Measurements from ENCODE around the gene WDR49.
"Not testable (repeated sequence)": the region's sequence is repeated elsewhere in the genome, so short reads cannot be mapped to it uniquely, and the experiment has no call there.

Gene WDR49

GRCh38 chr3:167631471-167631870, 22.3 kb downstream of the WDR49 start:
- no peak for DNase-seq (ENCODE audit: low read depth)
- no peak overlapping the region for H3K4me3 ChIP-seq (ENCODE audit: low read depth, low read length)

DNA sequence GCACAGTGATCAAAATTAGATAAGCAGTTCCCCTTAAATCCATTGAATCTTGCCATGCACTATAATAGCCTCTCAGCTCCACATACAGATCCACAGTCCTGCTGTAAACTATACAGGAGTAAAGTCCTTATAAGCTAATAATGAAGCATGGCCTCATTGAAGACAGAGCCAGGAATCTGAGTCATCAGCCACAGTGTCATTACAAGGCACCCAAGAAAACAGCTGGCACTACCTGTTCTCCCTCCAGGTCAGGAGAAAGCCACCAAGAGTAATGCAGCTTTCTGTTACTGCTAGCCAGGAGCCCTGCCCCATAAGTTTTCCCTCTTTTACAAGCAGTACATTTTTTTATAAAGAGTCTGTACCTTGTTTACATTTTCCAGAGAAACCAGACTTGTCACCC, 27.3 kb downstream of the WDR49 start:
- no peak overlapping the region for H3K4me3 ChIP-seq (ENCODE audit: low read depth, low read length)
- DNase-seq (ENCODE audit: low read depth): no peak

GRCh38 chr3:167615030-167615429, 38.7 kb downstream of the WDR49 start:
- no peak overlapping the region for H3K4me3 ChIP-seq (ENCODE audit: low read depth, low read length)
- no peak for DNase-seq (ENCODE audit: low read depth)

- not testable (repeated sequence) for DNase-seq (ENCODE audit: low read depth)
Observed at GRCh38 chr3:167614196-167614595, 39.5 kb downstream of the WDR49 start.

DNA sequence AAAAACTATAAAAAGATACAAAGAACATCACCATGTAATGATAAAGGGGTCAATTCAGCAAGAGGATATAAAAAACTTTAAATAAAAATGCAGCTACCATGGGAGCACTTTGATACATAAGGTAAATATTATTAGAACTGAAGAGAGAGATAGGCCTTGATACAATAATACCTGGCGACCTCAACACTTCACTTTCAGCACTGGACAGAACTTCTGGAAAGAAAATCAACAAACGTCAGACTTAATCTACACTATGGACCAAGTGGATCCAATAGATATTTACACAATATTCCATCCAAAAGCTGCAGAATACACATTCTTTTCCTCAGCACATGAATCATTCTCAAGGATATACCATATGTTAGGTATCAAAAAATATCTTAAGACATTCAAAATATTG, 42.0 kb downstream of the WDR49 start:
- DNase-seq (ENCODE audit: low read depth): no peak
- H3K4me3 ChIP-seq (ENCODE audit: low read depth, low read length): no peak overlapping the region

More at GRCh38 chr3:167614196-167614595, 39.5 kb downstream of the WDR49 start:
- not testable (repeated sequence) for H3K4me3 ChIP-seq (ENCODE audit: low read depth, low read length)

GRCh38 chr3:167609156-167609555, 44.6 kb downstream of the WDR49 start:
- DNase-seq (ENCODE audit: low read depth): no peak
- no peak overlapping the region for H3K4me3 ChIP-seq (ENCODE audit: low read depth, low read length)

DNA sequence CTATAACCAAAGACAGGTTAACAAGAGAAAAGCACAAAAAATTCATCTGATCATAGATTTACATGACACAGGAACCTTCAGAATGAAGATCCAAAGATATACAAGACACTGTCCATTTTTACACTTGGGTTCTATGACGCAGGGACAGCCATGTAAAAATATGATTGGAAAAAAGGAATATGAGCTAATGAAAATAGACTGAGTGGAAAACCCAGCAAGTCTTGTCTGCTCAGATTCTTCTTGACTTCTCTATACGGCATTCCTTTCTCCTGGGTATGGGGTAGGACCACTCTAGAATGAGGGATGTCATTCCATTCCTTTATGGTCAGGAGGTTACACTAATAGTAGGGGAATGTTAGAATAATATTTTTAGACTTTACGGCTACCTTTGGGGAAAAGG, 46.9 kb downstream of the WDR49 start:
- no peak overlapping the region for H3K4me3 ChIP-seq (ENCODE audit: low read depth, low read length)
- DNase-seq (ENCODE audit: low read depth): no peak

DNA sequence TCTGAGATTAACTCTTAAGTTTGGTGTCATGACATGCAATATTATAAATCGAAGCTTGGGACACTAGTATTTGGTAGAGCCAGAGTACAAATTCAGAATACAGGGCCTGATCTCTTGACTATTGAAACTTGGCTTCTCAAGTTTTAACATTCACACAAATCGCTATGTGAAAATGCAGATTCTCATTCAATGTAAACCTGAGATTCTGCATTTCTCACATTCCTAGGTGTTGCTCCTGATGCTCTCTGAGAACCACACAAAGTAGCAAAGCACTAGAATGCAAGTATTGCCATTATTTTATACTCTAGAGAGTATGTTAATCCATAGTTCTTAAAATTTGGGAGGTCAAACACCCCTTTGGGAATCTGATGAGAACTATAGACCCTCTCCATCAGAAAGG, 47.9 kb downstream of the WDR49 start:
- DNase-seq (ENCODE audit: low read depth): no peak
- no peak overlapping the region for H3K4me3 ChIP-seq (ENCODE audit: low read depth, low read length)

DNA sequence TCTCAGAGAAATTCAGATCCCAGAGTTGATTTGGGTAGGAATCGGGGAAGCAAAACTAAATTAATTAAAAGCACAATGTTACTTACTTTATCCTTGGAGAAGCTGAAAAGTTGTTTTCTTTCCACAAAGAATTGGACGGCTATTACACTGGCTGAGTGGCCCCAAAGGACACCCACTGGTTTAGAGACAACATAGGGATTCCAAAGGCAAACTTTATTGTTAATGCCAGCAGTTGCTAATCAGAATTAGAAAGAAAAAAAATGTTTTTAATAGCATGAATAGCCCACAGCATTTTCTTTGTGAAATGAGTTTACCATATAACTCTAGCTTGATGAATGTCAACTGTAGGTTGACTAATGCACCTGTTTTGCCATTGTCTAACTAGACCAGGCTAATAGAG, 51.7 kb downstream of the WDR49 start:
- no peak overlapping the region for H3K4me3 ChIP-seq (ENCODE audit: low read depth, low read length)
- DNase-seq (ENCODE audit: low read depth): no peak

DNA sequence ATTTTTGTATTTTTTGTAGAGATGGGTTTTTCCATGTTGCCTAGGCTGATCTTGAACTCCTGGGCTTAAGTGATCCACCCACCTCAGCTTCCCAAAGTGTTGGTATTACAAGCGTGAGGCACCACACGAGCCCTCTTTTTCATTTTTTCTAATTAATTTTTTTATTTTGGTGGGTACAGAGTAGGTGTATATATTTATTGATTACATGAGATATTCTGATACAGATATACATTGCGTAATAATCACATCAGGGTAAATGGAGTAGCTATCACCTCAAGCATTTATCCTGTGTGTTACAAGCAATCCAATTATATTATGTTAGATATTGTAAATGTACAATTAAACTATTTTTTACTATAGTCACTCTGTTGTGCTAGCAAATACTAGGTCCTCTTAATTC, 66.1 kb downstream of the WDR49 start:
- no peak for DNase-seq (ENCODE audit: low read depth)
- no peak overlapping the region for H3K4me3 ChIP-seq (ENCODE audit: low read depth, low read length)

DNA sequence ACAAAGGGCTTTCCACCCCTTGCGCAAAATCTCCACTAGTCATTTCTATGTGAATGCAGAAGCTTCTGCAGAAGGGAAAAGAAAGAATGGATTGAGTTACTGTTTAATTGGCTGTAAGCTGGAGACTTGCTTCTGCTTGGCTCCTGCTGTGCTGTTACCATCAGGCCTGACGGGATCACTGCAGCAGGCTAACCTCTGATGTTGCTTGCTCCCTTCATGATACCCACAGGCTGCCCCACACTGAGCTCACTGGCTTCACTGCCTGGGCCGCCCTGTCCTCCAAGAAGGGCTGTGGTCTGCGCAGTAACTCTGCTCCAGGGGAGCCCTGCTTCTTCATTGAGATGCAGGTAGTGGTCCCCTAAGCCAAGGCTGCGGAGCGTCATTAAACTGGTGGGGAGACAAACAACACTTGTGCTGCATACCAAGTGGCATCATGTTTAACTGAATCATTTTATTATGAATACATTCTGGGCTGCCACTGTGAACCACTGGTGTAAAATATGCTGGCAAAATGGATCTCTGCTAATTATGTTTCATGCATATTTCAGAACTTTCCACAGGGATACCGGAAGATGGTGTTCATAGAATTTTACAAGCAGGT, 78.6 kb downstream of the WDR49 start:
- H3K4me3 ChIP-seq (ENCODE audit: low read depth, low read length): no peak overlapping the region
- DNase-seq (ENCODE audit: low read depth): no peak

- no peak overlapping the region for H3K4me3 ChIP-seq (ENCODE audit: low read depth, low read length)
- DNase-seq (ENCODE audit: low read depth): no peak
Observed at GRCh38 chr3:167572991-167573390, 80.8 kb downstream of the WDR49 start.

GRCh38 chr3:167568634-167569033, 85.1 kb downstream of the WDR49 start:
- no peak overlapping the region for H3K4me3 ChIP-seq (ENCODE audit: low read depth, low read length)
- DNase-seq (ENCODE audit: low read depth): no peak

DNA sequence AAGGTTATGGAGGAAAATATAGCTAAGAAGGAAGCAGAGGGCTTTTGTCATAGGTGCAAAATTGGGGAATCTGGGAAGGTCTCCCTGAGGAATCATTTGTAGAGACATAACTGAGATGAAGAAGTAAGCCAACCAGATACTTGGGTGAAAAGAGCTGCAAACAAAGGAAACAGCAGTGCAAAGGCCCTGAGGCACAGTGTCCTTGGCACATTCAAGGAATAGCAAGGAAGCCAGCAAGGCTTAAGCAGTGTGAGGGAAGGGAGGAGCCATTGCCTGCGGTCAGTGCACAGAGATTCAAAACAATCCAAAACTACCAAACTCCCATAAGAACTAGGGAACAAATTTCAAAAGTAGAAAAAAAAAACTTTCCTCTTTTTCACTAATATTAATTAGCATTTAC, 88.3 kb downstream of the WDR49 start:
- H3K4me3 ChIP-seq (ENCODE audit: low read depth, low read length): no peak overlapping the region
- DNase-seq (ENCODE audit: low read depth): no peak

- DNase-seq (ENCODE audit: low read depth): no peak
- no peak overlapping the region for H3K4me3 ChIP-seq (ENCODE audit: low read depth, low read length)
Observed at GRCh38 chr3:167564612-167565011, 89.1 kb downstream of the WDR49 start.

- no peak overlapping the region for H3K4me3 ChIP-seq (ENCODE audit: low read depth, low read length)
- no peak for DNase-seq (ENCODE audit: low read depth)
Observed at GRCh38 chr3:167559924-167560323, 93.8 kb downstream of the WDR49 start.

DNA sequence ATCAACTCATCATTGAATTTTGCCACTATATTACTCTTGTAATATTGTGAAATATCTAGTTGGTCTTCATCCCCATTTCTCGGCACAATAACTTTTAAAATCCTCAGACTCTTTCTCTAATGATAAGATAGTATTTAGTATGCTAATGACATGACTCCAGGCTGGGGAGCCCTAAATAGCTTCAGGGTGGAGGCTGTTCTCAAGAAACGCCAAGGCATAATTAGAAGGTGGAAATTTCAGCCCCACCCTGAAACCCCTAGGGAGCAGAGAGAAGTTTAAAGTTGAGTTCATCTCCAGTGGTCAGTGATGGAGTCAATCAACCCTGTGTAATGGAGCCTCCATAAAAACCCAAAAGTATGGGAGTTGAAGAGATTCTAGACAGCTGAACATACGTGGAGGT, 98.8 kb downstream of the WDR49 start:
- no peak for DNase-seq (ENCODE audit: low read depth)
- no peak overlapping the region for H3K4me3 ChIP-seq (ENCODE audit: low read depth, low read length)

DNA sequence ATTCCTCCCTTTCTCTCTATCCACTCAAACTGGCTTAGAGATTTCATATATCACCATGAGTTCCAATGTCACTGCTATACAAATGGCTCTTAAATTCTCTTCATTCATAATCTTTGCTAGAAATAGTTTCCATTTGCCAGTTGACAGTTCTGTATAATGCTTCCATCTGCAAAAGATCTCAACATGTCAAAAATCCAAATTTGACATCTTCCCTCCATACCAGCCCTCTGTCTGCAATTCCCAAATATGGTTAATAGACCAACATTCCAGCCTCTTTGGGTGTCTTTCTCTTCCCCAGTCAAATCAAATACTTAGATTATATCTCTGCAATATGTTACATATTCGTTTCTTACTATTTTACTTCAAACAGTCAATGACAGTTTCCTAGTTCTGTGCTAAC, 115.7 kb downstream of the WDR49 start:
- H3K4me3 ChIP-seq (ENCODE audit: low read depth, low read length): no peak overlapping the region
- DNase-seq (ENCODE audit: low read depth): no peak

GRCh38 chr3:167521006-167521355, 132.8 kb downstream of the WDR49 start:
- H3K4me3 ChIP-seq (ENCODE audit: low read depth, low read length): no peak overlapping the region
- DNase-seq (ENCODE audit: low read depth): no peak

- DNase-seq (ENCODE audit: low read depth): no peak
Observed at GRCh38 chr3:167520266-167521005, 133.3 kb downstream of the WDR49 start.

DNA sequence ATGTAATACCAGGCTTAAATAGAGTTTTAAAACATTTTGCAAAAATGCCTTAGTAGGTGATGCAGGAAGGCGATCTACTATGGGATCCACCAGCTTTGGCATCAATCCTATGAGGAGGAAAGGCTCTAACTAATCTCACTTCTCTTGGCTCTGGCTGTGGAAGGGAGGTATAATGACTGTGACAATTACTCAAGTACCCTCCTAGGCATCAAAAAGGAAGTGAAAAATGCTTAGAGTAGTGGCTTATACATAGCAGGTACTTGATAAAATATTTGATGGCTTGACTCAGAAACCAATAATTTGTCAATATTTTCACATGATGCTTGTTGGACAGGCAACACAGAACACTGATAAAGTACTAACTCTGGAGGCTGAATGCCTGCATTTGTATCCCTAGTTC, 145.8 kb downstream of the WDR49 start:
- no peak for DNase-seq (ENCODE audit: low read depth)
- H3K4me3 ChIP-seq (ENCODE audit: low read depth, low read length): no peak overlapping the region

More at GRCh38 chr3:167520266-167521005, 133.3 kb downstream of the WDR49 start:
- H3K4me3 ChIP-seq (ENCODE audit: low read depth, low read length): no peak overlapping the region

All from skeletal muscle cell (primary cell).